Amniotic epithelial cell (primary cell): Measurements from ENCODE around the gene TAF1D.

ENCODE experiments used
- DNase-seq: peaks from one replicate; pipeline ENCODE4 v3.0.0-alpha.2; 2010; ENCODE audit warnings: low read depth

Gene TAF1D

GRCh38 chr11:93720522-93720921, 20.8 kb downstream of the TAF1D start:
- DNase-seq: no peak

DNA sequence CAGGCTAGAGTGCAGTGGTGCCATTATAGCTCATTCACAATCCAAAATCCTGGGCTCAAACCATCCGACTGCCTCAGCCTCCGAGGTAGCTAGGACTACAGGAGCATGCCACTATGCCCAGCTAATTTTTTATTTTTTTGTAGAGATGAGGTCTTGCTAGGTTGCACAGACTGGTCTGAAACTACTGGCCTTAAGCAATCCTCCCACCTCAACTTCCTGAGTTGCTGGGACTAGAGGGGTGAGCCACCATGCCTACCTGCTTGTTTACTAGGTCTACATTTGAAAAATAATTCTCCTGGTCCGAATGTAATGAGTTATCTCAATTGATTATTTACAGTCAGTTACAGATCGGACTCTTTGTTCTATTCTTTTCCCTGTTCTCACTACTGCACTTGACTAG, 22.0 kb downstream of the TAF1D start:
- no peak for DNase-seq

GRCh38 chr11:93718057-93718563, 23.2 kb downstream of the TAF1D start:
- no peak for DNase-seq

DNA sequence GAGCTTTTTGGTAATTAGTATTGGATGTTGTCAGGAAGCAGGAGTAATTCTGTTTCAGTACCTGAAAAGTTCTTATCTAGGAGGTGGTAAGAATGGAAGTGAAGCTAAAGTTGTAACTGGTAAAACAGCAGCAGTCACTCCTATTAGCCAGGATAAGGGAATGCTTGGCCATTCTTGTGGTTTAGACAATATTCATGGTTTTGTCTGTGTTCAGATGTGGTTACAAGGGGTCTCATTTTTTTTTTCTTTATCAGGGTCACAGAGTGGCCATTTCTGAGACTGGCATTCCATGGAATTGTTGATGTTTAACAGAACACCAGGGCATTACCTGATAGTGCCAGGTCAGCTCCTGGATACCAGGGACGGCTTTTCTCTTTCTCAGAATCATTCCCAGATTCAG, 23.8 kb downstream of the TAF1D start:
- peak; percentile 36 for DNase-seq

- no peak for DNase-seq
Measured at GRCh38 chr11:93715797-93716396, 25.4 kb downstream of the TAF1D start.

DNA sequence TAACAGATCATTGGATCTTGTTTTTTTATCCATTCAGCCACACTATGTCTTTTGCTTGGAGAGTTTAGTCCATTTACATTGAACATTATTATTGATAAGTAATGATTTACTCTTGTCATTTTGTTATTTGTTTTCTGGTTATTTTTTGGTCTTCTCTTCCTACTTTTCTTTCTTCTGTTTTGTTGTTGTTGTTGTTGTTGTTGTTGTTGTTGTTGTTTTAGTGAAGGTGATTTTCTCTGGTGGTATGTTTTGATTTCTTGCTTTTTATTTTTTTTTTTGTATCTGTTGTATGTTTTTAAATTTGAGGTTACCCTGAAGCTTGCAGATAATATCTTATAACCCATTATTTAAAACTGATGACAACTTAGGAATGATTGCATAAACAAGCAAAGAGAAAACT, 28.6 kb downstream of the TAF1D start:
- DNase-seq: no peak

GRCh38 chr11:93710239-93710638, 31.1 kb downstream of the TAF1D start:
- DNase-seq: no peak

GRCh38 chr11:93704237-93704636, 37.1 kb downstream of the TAF1D start:
- no peak for DNase-seq

GRCh38 chr11:93700830-93701229, 40.5 kb downstream of the TAF1D start:
- DNase-seq: peak; percentile 81

GRCh38 chr11:93697611-93698010, 43.7 kb downstream of the TAF1D start:
- no peak for DNase-seq

- DNase-seq: peak; percentile 55
Measured at GRCh38 chr11:93694557-93694956, 46.7 kb downstream of the TAF1D start.

- no peak for DNase-seq
Measured at GRCh38 chr11:93694109-93694508, 47.2 kb downstream of the TAF1D start.

DNA sequence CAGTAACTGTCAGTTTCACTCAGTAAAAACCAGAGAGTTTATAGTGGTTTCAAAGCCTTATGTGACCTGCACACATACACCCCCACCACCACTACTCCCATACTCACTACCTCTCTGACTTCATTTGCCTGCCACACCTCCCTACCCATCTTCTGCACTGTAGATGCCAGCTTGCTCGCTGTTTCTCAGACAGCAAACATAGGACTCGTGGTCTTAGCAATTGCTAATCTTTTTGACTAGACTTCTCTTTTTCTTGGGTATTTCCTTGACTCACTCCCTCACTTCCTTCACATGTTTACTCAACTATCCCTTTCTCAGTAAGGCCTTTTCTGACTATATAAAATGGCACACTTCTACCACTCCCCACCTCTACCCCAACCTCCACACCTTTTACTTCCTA, 52.1 kb downstream of the TAF1D start:
- DNase-seq: no peak

DNA sequence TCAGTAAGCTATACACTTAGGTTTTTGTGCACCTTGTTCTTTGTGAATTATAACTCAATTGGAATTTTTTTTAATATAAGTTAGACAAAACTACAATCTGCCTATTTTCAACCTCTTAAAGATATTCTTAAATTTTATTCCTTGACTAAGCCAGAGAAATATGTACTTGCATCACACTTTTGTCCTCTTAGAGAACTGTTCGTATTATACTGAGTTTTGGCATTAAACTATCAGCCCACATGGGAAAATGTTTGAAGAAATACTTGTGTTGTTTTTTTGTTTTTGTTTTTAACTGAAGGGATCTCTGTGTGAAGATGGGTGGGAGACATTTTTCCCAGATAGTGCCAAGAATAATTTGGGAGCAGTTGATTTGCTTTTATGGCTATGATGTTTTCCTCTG, 54.5 kb downstream of the TAF1D start:
- DNase-seq: peak; percentile 66

- DNase-seq: no peak
Measured at GRCh38 chr11:93686226-93686625, 55.1 kb downstream of the TAF1D start.
